Mesangial cell (primary cell): ENCODE data around the gene QSER1. TPM values are rescaled to one million over a fixed set of nuclear protein-coding genes. Genes with fewer than 3 reads are reported as not detected.

Experiments
- total RNA-seq: library from RNA; depleted of rRNA; stranded (reverse); fragments of >200 nt; gene quantifications from 2 replicates; pipeline ENCODE4 v1.2.3, GENCODE V29; 2015

Gene QSER1
- 13.1 and 17.1 TPM in 2 replicates for total RNA-seq

GRCh38 chr11:32892355-32893092, at the start of gene QSER1:
QSER1 (plus strand) TSS chr11:32892811; CDS start chr11:32893126, 315 bp downstream.

GRCh38 chr11:33015621-33016551, 123.3 kb downstream of the QSER1 start, which contains the start of gene DEPDC7:
DEPDC7 (plus strand) TSS chr11:33015878; CDS start chr11:33015956, 78 bp downstream.

Other genes starting within 250 kb of the QSER1 start
- gene CCDC73, start 98.1 kb upstream of the QSER1 start, total RNA-seq, result not detected in 2 replicates
- gene PRRG4, start 62.9 kb upstream of the QSER1 start, total RNA-seq, result 0.16 and 1.1 TPM in 2 replicates
- gene DEPDC7, start 123.1 kb downstream of the QSER1 start, total RNA-seq, result 1.9 and 2.3 TPM in 2 replicates
- gene TCP11L1, start 146.8 kb downstream of the QSER1 start, total RNA-seq, result 11.6 and 14.3 TPM in 2 replicates